Activated T-helper 1 cell treated with Interleukin-2 at 50 U/mL for 16 hours (primary cell): Measurements from ENCODE around the gene PALLD.
"Not testable (repeated sequence)": the region's sequence is repeated elsewhere in the genome, so short reads cannot be mapped to it uniquely, and the experiment has no call there.

ENCODE experiments used
- DNase-seq: peaks from one replicate; pipeline ENCODE4 v3.0.0-alpha.2; 2020; ENCODE audit warnings: low read depth

PALLD gene

GRCh38 chr4:168491563-168491962 lies 5.3 kb upstream of the PALLD start:
- DNase-seq, result no peak

GRCh38 chr4:168498251-168498650 lies 1.4 kb downstream of the PALLD start:
- DNase-seq, result no peak

GRCh38 chr4:168499241-168499640 lies 2.4 kb downstream of the PALLD start:
- no peak for DNase-seq

- DNase-seq, result no peak
Measured at GRCh38 chr4:168501407-168501806, 4.6 kb downstream of the PALLD start.

GRCh38 chr4:168502861-168503260 lies 6.0 kb downstream of the PALLD start:
- DNase-seq, result no peak

- no peak for DNase-seq
Measured at GRCh38 chr4:168503652-168504362, 7.0 kb downstream of the PALLD start.

- DNase-seq, result no peak
Measured at GRCh38 chr4:168504526-168504925, 7.7 kb downstream of the PALLD start.

DNA sequence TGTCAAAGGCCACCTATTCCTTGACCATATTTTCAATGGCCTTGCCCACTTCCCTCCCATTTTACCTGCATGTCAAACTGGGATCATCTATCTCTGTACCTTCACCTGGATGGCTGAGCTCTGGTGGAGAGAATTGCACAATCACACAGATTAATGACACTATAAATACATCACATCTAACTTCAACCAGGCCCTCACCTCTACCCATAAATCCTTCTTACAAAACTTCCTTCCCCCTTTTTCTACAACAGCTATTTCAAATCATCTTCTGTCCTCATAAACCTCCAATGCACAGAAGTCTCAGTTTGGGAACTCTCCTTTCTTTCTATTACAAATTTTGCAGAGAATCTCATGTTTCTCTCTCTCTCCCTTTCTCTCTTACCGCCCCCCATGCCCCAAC lies 9.2 kb downstream of the PALLD start:
- DNase-seq, result no peak

DNA sequence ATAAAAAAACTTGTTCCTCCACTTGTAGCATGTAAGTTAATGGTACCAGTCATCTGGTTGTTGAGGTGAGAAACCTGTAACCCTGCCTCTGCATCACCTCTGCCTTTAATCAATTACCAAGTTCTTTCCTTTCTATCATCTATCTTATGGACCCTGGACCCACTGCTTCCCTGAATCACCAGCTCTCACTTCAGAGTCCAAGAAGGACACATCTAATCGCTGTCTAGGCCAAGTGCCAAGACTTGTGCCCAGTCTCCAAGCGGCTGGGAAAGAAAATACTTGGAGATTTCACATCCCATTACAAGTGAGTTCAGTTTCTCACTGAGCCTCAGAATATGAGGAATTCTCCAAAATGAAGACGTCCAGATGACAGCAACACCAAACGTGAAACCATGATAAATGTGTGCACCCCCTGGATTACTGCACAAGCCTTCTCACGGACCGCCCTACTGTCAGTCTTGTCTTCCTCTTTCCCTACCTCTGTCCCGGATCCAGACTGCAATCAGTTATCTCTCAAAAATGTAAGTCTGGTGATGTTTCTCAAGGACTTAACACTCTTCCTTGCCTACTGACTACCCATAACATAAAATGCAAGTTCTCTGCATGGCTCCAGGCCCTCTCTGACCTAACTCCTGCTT lies 10.4 kb downstream of the PALLD start:
- no peak for DNase-seq

- no peak for DNase-seq
Measured at GRCh38 chr4:168508683-168509082, 11.8 kb downstream of the PALLD start.

GRCh38 chr4:168509786-168510185 lies 12.9 kb downstream of the PALLD start:
- peak; percentile 3 for DNase-seq

DNA sequence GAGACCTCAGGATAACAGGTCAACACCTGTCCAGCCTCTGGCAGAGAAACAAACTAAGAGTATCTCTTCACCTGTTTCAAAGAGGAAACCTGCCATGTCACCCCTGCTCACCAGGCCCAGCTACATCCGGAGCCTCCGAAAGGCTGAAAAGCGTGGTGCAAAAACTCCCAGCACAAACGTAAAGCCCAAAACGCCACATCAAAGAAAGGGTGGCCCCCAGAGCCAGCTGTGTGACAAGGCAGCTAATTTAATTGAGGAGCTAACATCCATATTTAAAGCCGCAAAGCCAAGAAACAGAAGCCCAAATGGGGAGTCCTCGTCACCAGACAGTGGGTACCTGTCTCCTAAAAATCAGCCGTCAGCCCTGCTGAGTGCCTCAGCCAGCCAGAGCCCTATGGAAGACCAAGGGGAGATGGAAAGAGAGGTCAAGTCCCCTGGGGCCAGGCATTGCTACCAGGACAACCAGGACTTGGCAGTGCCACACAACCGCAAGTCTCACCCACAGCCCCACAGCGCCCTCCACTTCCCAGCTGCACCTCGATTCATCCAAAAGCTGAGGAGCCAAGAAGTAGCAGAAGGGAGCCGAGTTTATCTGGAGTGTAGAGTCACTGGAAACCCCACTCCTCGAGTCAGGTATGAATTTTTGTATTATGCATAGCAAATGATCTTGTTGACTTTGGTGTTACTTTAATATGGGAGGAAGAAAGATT lies 15.1 kb downstream of the PALLD start:
- DNase-seq, result peak; percentile 43

DNA sequence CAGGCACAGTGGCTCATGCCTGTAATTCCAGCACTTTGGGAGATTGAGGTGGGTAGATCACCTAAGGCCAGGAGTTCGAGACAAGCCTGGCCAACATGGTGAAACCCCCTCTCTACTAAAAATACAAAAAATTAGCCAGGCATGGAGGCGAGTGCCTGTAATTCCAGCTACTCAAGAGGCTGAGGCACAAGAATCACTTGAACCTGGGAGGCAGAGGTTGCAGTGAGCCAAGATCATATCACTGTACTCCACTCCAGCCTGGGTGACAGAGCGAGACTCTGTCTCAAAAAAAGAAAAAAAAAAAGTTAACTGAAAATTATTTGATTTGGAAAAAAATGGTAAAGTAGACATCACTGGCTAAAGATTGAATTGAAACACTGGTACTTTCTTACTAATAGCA lies 17.0 kb downstream of the PALLD start:
- not testable (repeated sequence) for DNase-seq

DNA sequence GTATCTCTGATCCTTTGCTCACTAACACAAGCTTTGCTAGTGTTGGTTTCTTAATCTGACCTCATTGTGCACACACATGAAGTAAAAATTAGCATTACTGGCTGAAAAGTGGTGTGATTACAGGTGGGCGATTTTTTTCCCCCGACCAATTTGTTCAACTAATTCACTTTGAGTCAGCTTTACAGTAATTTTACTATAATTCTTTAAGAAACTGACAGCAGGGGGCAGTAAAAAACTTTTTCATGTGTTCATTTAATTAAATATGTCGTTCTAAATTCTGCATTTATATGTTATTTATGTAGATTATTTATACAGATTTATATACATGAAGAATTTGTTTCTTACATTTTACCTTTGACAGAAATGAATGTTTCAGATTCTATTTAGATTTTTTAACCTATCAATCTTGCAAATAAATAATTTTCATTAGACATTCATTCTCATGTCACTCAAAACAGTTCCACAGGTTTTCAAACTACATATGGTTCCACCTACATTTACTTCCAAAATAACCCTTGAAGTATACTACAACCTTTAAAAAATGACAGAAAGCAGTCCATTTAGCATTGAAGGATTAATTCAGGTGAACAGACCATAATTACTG lies 17.5 kb downstream of the PALLD start:
- no peak for DNase-seq

GRCh38 chr4:168515222-168516011 lies 18.6 kb downstream of the PALLD start:
- DNase-seq, result no peak

- DNase-seq, result no peak
Measured at GRCh38 chr4:168516841-168517240, 20.0 kb downstream of the PALLD start.

DNA sequence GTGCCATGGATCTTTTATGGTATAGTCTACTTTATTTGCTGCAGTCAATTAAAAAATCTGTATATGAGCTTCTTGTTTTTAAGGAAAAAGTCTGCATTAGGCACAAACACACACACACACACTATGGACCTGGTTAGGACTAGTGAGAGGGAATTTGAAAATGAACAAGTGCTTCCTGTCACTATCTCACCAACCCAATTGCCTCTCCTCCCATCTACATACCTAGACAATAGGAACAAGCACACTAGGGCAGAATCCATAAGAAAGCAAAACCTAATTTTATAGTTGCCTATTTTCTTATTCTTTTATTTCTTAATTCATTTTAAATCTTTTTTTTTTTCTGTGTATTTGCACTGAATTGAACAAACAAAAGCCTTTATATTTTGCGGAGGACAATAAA lies 22.7 kb downstream of the PALLD start:
- no peak for DNase-seq

DNA sequence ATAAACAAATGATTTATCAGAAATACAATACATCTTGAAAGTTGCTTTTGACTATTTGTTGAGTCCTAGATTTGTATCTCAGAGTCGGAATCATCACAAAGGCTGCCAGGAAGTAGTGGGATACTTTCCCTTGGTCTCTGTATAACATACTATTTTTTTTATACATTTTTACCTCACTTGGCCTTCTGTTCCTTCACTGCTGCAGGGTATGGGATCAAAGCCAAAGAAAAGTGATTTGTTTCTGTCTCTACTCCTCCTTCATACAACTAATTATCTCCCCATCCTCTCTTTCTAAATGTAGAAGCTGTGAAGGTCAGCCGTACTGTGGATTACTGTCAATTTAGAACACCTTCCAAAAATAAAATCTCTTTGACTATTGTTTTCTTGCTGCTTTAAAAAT lies 24.9 kb downstream of the PALLD start:
- DNase-seq, result no peak

DNA sequence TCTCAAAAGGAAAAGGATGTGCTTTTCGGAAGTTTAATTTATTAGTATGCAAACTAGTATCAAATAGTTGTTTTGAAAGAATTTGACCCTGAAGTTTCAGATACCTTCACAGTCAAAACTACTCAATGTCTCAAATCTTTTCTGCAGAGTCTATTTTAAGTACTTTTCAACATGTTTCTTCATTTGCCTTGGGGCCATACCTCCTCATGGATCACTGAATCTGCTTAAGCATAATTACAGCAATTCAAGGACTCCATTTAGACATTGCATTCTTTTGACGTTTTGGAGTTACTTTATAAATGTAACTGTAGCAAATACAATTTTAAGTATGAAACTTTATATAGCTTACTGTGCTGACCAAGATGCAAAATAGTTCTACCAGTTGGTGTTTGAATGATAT lies 25.5 kb downstream of the PALLD start:
- DNase-seq, result no peak

GRCh38 chr4:168522829-168523489 lies 26.1 kb downstream of the PALLD start:
- no peak for DNase-seq

GRCh38 chr4:168524006-168524405 lies 27.2 kb downstream of the PALLD start:
- DNase-seq, result no peak

DNA sequence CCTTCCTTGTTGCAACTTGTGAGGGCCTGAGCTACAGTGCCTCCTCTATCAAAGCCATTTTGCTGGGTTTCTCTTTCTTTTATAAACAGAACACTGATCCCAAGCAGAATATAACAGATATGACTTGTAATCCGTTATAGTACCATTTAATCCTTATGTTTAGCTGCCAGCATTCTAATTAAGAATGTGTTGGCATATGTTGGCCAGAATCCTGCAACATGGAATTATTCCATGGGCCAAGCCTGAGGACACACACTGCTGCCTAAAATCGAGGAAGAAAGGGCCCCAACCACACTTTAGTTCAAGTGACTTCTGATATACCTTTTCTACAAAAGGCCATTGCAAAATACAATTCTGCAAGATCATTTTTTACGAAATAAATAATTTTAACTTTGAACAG lies 28.0 kb downstream of the PALLD start:
- DNase-seq, result no peak
